ENCODE results near the gene CUL7. TPM values are rescaled to one million over a fixed set of nuclear protein-coding genes. Genes with fewer than 3 reads are reported as not detected.

CUL7 gene
- total RNA-seq, 1 experiment from 2014 or later, result 34.1 TPM

GRCh38 chr6:43086022-43086658 lies 32.5 kb upstream of the CUL7 start:
- intact Hi-C loops (cut with micrococcal nuclease), result no loop called here

More at GRCh38 chr6:43086022-43086658, 32.5 kb upstream of the CUL7 start:
- H3K27ac ChIP-seq (ENCODE audit: low read depth, low read length), result no peak overlapping the region
- no peaks in the 10 kb centered on the region for H3K9me2 ChIP-seq (ENCODE audit: insufficient read depth)
- CTCF ChIA-PET, result no interaction called here
- peaks cover 24 to 47% of the 10 kb centered on the region in 2 experiments for H3K4me1 ChIP-seq (ENCODE audit: control insufficient read depth in 1 of 2, insufficient read depth in 2 of 2, low read length in 2 of 2)
- H3K36me3 ChIP-seq (ENCODE audit: control insufficient read depth in 1 of 2, insufficient read depth in 2 of 2, low read length in 2 of 2), result peaks cover 0 to 1% of the 10 kb centered on the region in 2 experiments; a peak in 1 of 4 replicates
- H3K4me2 ChIP-seq (ENCODE audit: low read length), result no peak overlapping the region
- no peak overlapping the region for H3K9ac ChIP-seq (ENCODE audit: low read length)
- TF ChIP-seq CTCF (IDR thresholded peaks at IDR 0.05 in 2 of 3, conservative IDR thresholded peaks at IDR 0.05 in 1 of 3; ENCODE audit: borderline replicate concordance in 1 of 3, insufficient read depth in 1 of 3, low read depth in 2 of 3, low read length in 2 of 3), result no peak
- no peak for TF ChIP-seq EGR1 (IDR thresholded peaks at IDR 0.05; ENCODE audit: low read depth)
- no peak for TF ChIP-seq SP1 (IDR thresholded peaks at IDR 0.05; ENCODE audit: low read depth)
- TF ChIP-seq REST (IDR thresholded peaks at IDR 0.05; ENCODE audit: low read depth), result no peak
- TF ChIP-seq ZNF274 (IDR thresholded peaks at IDR 0.05; ENCODE audit: low read depth, low read length), result no peak
- TF ChIP-seq TCF7L2 (IDR thresholded peaks at IDR 0.05; ENCODE audit: borderline replicate concordance, extremely low read depth, insufficient read depth, insufficient read length), result no peak
- TF ChIP-seq JUND (IDR thresholded peaks at IDR 0.05), result no peak
- TF ChIP-seq SRF (IDR thresholded peaks at IDR 0.05; ENCODE audit: low read depth), result no peak
- POLR2A ChIA-PET, result interaction anchor here (0.5 kb wide), 1 partner anchor 19 kb away, joined by 3 read pairs; no protein-coding TSS in a partner anchor
- no peak overlapping the region for H2AFZ ChIP-seq (ENCODE audit: low read depth, low read length, poor library complexity, severe bottlenecking)
- RAD21 ChIA-PET (ENCODE audit: low non-redundant PET in 1 of 2, low total read pairs in 2 of 2, uncharacterized antibody in 2 of 2, unreplicated experiment in 2 of 2), result no interaction called here
- H4K20me1 ChIP-seq (ENCODE audit: insufficient read depth), result no peaks in the 10 kb centered on the region
- H3K9me3 ChIP-seq (ENCODE audit: control insufficient read depth in 1 of 2, insufficient read depth in 1 of 2, low read depth in 1 of 2, low read length in 2 of 2), result no peaks in the 10 kb centered on the region
- no peak overlapping the region for H3K4me3 ChIP-seq (replicated peaks in 1 of 2; ENCODE audit: low read depth in 1 of 2, low read length in 2 of 2)
- no peaks in the 10 kb centered on the region for H3K27me3 ChIP-seq (ENCODE audit: insufficient read depth, low read length)
- no peak for DNase-seq (ENCODE audit: low read depth, low spot score)
- H3K79me2 ChIP-seq (ENCODE audit: insufficient read depth, low read length), result peaks cover 94% of the 10 kb centered on the region
- BruUV-seq (replicated peaks), result no TSS peak
- ATAC-seq, result no peak

Data from HCT116 (cell line).